HL-60 (cell line): ENCODE data around the gene ARHGEF16.

Experiments used
- CTCF ChIP-seq: IDR thresholded peaks from one replicate; pipeline ENCODE4 v1.5.1; 2011; ENCODE audit warnings: low read length, control low read depth, inconsistent platforms; ENCODE audit not compliant: insufficient read depth
- GABPA ChIP-seq: IDR thresholded peaks from 2 replicates; pipeline ENCODE4 v1.6.1; 2012; ENCODE audit warnings: low read depth

- TF ChIP-seq CTCF (no peak), GABPA (no peak)
Observed at GRCh38 chr1:3522564-3523265, 68.2 kb downstream of the ARHGEF16 start.
